ENCODE measurements around the gene ATP9A.

DNA sequence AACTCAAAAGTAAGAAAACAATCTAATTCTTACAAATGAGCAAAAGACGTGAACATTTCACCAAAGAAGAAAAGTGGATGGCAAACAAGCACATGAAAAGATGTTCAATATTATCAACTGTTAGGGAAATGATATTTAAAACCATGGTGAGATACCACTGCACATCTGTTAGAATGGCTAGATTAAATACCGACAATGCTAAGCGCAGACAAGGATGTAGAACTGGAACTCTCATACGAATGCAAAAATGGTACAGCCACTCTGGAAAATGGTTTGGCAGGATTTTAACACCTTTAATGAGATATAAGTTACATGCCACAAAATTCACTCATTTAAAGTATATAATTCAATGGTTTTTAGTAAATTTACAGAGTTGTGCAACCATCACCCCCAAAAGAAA, 181.0 kb downstream of the ATP9A start:
- TF ChIP-seq POLR2A (IDR thresholded peaks at IDR 0.05) (no peak), EP300 (IDR thresholded peaks at IDR 0.05) (no peak)
- TF ChIP-seq, protein P1, sequence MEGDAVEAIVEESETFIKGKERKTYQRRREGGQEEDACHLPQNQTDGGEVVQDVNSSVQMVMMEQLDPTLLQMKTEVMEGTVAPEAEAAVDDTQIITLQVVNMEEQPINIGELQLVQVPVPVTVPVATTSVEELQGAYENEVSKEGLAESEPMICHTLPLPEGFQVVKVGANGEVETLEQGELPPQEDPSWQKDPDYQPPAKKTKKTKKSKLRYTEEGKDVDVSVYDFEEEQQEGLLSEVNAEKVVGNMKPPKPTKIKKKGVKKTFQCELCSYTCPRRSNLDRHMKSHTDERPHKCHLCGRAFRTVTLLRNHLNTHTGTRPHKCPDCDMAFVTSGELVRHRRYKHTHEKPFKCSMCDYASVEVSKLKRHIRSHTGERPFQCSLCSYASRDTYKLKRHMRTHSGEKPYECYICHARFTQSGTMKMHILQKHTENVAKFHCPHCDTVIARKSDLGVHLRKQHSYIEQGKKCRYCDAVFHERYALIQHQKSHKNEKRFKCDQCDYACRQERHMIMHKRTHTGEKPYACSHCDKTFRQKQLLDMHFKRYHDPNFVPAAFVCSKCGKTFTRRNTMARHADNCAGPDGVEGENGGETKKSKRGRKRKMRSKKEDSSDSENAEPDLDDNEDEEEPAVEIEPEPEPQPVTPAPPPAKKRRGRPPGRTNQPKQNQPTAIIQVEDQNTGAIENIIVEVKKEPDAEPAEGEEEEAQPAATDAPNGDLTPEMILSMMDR (IDR thresholded peaks at IDR 0.05), result no peak

Data from tibial nerve (tissue), 4 donors.